Small intestine (tissue), 7 donors: ENCODE results near the gene ZNF536. TPM values are rescaled to one million over a fixed set of nuclear protein-coding genes. Genes with fewer than 3 reads are reported as not detected.

Source experiments
- DNase-seq, 2 donors: peaks; one replicate each; pipeline versions ENCODE4 v3.0.0 to v3.0.0-alpha.2; 2013
- FAIRE-seq: peaks from 2 replicates; lab custom pipeline; 2012; peaks lifted over from hg19 to GRCh38; lab: Jason Lieb, UNC
- H3K27ac ChIP-seq, 3 donors: one replicate each; pipeline ENCODE4 v1.5.1; 2013; ENCODE audit warnings: low read length in 2 of 3, mild to moderate bottlenecking in 2 of 3, control low read depth in 1 of 3, inconsistent platforms in 1 of 3, low read depth in 1 of 3, moderate library complexity in 1 of 3
- H3K27me3 ChIP-seq, 3 donors: one replicate each; pipeline ENCODE4 v1.6.1; 2013; ENCODE audit warnings: low read length in 3 of 3, inconsistent platforms in 1 of 3; ENCODE audit not compliant: control insufficient read depth in 3 of 3, insufficient read depth in 3 of 3
- H3K36me3 ChIP-seq, 3 donors: one replicate each; pipeline ENCODE4 v1.6.1; 2013; ENCODE audit warnings: low read length in 3 of 3, inconsistent platforms in 1 of 3, low read depth in 1 of 3, mild to moderate bottlenecking in 1 of 3, moderate library complexity in 1 of 3; ENCODE audit not compliant: control insufficient read depth in 3 of 3, insufficient read depth in 2 of 3
- H3K4me1 ChIP-seq, 3 donors: one replicate each; pipeline ENCODE4 v1.6.1; 2013; ENCODE audit warnings: low read length in 2 of 3, inconsistent platforms in 1 of 3, low read depth in 1 of 3, mild to moderate bottlenecking in 1 of 3, moderate library complexity in 1 of 3; ENCODE audit not compliant: control insufficient read depth in 3 of 3, insufficient read depth in 2 of 3
- H3K4me3 ChIP-seq, 3 donors: one replicate each; pipeline ENCODE4 v1.5.1; 2013; ENCODE audit warnings: low read length in 3 of 3, control low read depth in 1 of 3, inconsistent platforms in 1 of 3, low read depth in 1 of 3, mild to moderate bottlenecking in 1 of 3, moderate library complexity in 1 of 3
- H3K9me3 ChIP-seq, 2 donors: one replicate each; pipeline ENCODE4 v1.6.1; 2013; ENCODE audit warnings: low read depth in 1 of 2, low read length in 1 of 2; ENCODE audit not compliant: control insufficient read depth in 2 of 2, insufficient read depth in 1 of 2
- WGBS, 3 donors: extraction: QIAGEN DNeasy Blood & Tissue Kit; methylation state at CpG; one replicate each; pipeline ENCODE4 v1.1.7; 2013; 5-methylcytosine and 5-hydroxymethylcytosine counted together
- polyA plus RNA-seq, 4 donors: library from polyadenylated mRNA; stranded (reverse) in 3 of 4; unstranded in 1 of 4; fragments of 200-250 nt in 3 of 4; fragments of 120-200 nt in 1 of 4; gene quantifications; one replicate each; pipeline versions ENCODE4 v1.2.1 to v1.2.3, GENCODE V29; 2013
- donor health status: healthy with polysubstance abuse.
- donor health status: control.
- donor health status: control.
- donor health status: Bipolar disorder and iron deficiency.
- donor health status: healthy.

The ZNF536 gene
- polyA plus RNA-seq, 4 donors = 0.27 to 3.3 (median 0.98) TPM; not detected in 1

DNA sequence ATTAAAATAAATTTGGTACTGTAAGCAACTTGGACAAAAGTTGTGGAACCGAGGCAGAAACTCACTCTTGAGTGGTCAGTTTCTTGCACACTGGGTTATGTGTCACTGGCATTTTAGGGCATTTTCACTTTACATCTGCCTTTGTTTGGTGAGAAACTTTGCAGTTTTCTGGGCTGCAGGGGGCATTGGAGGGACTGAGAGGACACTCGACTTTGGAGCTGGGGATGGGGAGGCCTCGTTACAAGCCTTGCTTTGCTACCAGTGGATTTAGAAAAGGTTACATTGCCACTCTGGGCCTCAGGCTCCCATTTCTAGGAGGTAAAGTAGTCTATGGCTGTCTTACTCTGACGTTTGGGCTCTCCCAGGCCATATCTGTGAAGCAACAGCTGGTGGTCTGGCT is 41.9 kb upstream of the ZNF536 start:
- 44 to 64% (median 48%) methylated on average over 4 of the region's 4 CpGs for WGBS, 3 donors

DNA sequence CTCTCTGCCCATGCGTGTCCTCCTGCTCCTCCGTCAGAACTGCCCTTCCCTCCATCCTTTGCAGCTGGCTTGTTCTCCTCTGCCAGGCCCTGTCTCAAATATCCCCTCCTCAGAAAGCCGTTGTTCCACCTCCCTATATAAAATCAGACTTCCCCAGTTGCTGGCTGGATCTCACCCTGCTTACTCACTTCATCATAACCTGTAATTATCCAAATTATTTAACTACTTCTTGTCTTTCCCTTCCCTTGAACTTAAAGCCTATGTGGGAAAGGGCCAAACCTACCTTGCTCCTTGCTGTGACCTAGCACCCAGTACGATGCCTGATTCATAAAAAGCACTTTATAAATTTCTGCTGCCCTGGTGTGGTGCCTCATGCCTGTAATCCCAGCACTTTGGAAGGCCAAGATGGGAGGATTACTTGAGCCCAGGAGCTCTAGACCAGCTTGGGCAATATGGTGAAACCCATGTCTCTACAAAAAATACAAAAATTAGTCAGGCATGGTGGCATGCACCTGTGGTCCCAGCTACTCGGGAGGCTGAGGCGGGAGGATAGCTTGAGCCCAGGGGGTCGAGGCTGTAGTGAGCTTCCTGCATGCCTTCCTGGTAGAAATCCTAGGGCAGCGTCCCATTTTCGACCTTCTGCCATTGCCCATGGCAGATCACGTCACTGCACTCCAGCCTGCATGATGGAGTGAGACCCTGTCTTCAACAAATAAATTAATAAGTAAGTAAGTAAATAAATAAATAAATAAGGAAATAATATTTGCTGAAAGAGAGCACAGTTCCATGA is 39.5 kb upstream of the ZNF536 start:
- H3K27ac ChIP-seq = no peak overlapping the region
- H3K4me1 ChIP-seq = no peaks in the 10 kb centered on the region
- 81 to 84% (median 81%) methylated on average over 10 of the region's 10 CpGs for WGBS, 3 donors
- H3K9me3 ChIP-seq = no peaks in the 10 kb centered on the region
- DNase-seq (no peak), FAIRE-seq (no peak)
- H3K27me3 ChIP-seq = no peaks in the 10 kb centered on the region
- H3K4me3 ChIP-seq = no peak overlapping the region
- H3K36me3 ChIP-seq = no peaks in the 10 kb centered on the region

More for the DNA sequence above, 41.9 kb upstream of the ZNF536 start:
- Histone ChIP-seq H3K4me1 (no peaks in the 10 kb centered on the region), H3K4me3 (no peak overlapping the region), H3K27ac (no peak overlapping the region), H3K27me3 (no peaks in the 10 kb centered on the region), H3K36me3 (no peaks in the 10 kb centered on the region), H3K9me3 (no peaks in the 10 kb centered on the region)
- FAIRE-seq (no peak), DNase-seq (no peak)

DNA sequence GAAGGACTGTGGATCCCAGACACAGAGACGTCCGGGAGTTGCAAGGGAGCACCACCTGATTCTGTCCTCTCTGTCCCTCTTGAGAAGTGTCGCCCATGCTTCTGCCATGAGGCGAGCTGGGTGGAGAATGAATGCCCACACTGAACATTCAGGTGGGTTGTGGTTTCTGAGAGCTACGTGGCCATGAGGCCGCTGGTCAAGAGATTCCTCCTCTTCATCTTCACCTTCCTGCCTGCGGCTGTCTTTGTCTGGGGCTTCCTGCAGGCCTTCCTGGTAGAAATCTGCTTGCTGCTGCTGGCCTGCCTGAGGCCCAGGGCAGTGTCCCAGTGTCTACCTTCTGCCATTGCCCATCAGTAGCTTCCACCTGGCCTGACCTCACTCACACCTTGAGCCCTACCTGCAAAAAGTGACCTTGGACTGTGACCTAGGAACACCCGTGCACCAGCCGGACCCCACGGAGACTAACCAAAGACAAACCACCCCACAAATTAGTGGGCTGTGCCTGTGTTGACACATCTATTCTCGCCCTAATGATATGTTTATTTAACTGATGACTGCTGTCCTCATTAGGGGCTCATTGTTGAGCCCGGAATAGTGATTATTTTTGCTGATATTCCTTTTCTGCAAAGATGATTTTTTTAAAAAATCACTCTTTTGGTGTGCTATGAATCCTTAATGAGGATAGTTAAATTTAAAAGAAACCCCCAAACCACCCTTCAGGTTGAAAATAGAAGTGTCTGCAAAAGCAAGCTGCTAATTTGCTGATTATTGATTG is 38.7 kb upstream of the ZNF536 start:
- Histone ChIP-seq H3K4me1 (no peaks in the 10 kb centered on the region), H3K9me3 (no peaks in the 10 kb centered on the region), H3K27me3 (no peaks in the 10 kb centered on the region), H3K36me3 (no peaks in the 10 kb centered on the region), H3K27ac (no peak overlapping the region), H3K4me3 (no peak overlapping the region)
- DNase-seq = no peak
- no peak for FAIRE-seq
- WGBS, 3 donors = 68 to 77% (median 71%) methylated on average over 12 of the region's 12 CpGs

DNA sequence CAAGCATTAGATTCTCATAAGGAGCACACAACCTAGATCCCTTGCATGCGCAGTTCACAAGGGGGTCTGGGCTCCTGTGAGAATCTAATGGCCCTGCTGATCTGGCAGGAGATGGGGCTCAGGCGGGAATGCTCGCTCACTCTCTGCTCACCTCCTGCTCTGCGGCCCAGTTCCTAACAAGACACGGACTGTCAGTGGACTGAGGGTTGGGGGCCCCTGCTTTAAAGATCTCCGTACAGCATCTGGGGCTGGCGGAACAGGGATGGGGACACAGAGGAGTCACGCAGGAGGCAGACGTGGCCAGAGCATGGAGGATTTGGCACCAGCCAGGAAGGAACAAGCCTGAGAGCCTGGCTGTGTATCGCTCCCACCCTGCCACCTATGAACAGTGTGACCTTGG is 37.3 kb upstream of the ZNF536 start:
- H3K27ac ChIP-seq = no peak overlapping the region
- FAIRE-seq (no peak), DNase-seq (no peak)
- H3K4me1 ChIP-seq = no peaks in the 10 kb centered on the region
- no peak overlapping the region for H3K4me3 ChIP-seq
- 80 to 94% (median 88%) methylated on average over 9 to 10 of the region's 10 CpGs for WGBS, 3 donors
- no peaks in the 10 kb centered on the region for H3K36me3 ChIP-seq
- no peaks in the 10 kb centered on the region for H3K27me3 ChIP-seq
- no peaks in the 10 kb centered on the region for H3K9me3 ChIP-seq

DNA sequence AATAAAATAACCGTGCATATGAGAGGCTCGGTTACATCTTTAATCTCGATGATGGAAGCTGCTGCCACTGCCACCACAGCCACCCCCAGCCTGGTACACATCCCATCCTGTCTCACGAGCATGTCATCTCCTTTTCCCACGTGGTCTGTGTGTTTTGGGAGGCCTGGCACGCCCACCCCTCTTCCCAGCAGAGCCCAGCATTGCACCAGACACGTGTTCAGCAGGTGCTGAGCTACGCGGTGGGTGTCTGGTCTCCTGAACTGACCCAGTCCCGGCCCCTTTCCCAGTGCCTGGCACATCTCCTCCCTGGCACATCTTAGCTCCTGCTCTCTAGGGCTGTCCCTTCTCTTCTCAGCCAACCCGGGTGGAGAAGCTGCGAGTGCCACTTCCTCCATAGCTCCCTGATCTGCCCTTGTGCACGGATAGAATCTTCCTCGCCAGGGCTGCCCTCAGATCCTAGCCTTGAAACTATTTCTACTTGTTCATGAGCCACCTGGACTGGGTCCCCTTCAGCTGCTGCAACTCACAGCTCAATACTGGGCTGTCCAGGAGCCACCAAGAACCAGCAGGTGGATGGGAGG is 36.8 kb upstream of the ZNF536 start:
- Histone ChIP-seq H3K4me3 (no peak overlapping the region), H3K4me1 (no peaks in the 10 kb centered on the region), H3K36me3 (no peaks in the 10 kb centered on the region), H3K9me3 (no peaks in the 10 kb centered on the region), H3K27ac (no peak overlapping the region), H3K27me3 (no peaks in the 10 kb centered on the region)
- WGBS, 3 donors = 64 to 79% (median 68%) methylated on average over 14 of the region's 14 CpGs
- FAIRE-seq = no peak
- DNase-seq = no peak

DNA sequence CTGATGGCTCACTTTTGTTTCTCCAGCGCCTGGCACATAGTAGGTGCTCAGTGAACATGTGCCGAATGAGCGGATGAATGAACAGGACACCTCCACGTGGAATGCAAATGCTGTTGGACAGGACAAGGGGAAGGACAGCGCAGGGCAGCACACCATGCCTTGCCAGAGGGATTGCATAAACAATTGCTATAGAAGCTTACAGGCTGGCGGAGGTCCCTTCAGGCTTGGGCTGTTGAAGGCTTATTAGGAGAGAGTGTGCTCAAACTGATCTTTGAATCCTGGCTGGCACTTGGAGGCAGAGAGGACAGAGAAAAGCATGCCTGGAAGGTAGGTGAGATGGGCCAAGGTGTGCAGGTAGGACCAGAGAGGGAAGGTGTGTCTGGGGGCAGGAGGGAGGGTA is 35.9 kb upstream of the ZNF536 start:
- H3K4me1 ChIP-seq = no peaks in the 10 kb centered on the region
- 78 to 84% (median 80%) methylated on average over 6 of the region's 6 CpGs for WGBS, 3 donors
- no peaks in the 10 kb centered on the region for H3K9me3 ChIP-seq
- no peak for FAIRE-seq
- H3K27ac ChIP-seq = no peak overlapping the region
- H3K27me3 ChIP-seq = no peaks in the 10 kb centered on the region
- H3K36me3 ChIP-seq = no peaks in the 10 kb centered on the region
- DNase-seq = no peak
- no peak overlapping the region for H3K4me3 ChIP-seq

DNA sequence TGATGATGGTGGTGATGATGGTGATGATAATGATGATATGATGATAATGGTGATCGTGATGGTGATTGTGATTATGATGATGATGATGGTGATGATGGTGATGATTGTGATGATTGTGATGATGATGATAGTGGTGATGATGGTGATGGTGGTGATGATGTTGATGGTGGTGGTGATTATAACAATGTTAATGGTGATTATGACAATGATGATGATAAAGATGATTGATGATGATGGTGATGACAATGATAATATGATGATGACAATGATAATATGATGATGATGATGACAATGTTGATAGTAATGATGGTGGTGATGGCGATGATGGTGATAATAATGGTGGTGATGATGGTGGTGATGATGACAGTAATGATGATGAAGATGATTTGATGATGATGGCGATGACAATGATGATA is 34.1 kb upstream of the ZNF536 start:
- Histone ChIP-seq H3K27ac (no peak overlapping the region), H3K9me3 (no peaks in the 10 kb centered on the region), H3K36me3 (no peaks in the 10 kb centered on the region), H3K4me3 (no peak overlapping the region), H3K4me1 (no peaks in the 10 kb centered on the region), H3K27me3 (no peaks in the 10 kb centered on the region)
- 89 to 96% (median 93%) methylated on average over 3 of the region's 3 CpGs for WGBS, 3 donors
- FAIRE-seq (no peak), DNase-seq (no peak)

DNA sequence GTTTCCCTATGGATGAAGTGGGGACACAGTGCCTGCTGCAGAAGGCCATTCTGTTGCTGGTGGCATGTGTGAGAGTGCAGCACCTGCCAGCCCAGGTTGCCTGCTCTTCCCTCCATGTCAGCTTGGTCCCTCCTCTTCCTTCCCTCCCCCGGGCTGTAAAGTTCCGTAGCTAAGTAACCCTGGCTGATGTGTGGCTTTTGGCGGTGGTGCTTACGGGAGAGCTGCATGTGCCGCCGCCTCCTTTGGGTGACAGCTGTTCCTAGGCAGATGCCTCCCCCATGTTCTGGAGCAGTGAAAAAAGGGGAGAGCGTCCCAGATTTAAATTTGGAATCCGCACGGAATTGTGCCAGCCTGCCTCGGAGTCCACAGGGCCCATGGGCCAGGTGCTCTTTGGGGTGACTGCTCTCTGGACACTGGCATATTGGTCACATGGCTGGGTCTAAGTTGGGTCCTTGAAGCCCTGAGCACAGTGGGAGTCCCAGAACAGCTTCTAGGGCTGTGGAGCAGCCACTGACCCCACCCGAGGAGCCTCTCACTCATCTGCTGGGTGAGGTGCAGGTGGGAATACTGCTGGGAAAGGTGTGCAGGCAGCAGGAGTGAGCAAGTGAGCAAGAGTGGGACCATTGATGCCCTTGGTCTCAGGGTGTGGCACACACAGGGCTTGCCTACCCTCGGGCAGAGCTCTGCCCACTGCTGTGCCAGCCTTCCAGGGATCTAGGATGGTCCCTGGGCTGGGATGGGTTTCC is 33.1 kb upstream of the ZNF536 start:
- FAIRE-seq (no peak), DNase-seq (no peak)
- 83 to 88% (median 84%) methylated on average over 11 to 12 of the region's 12 CpGs for WGBS, 3 donors
- Histone ChIP-seq H3K9me3 (no peaks in the 10 kb centered on the region), H3K27ac (no peak overlapping the region), H3K4me3 (no peak overlapping the region), H3K27me3 (no peaks in the 10 kb centered on the region), H3K4me1 (no peaks in the 10 kb centered on the region), H3K36me3 (no peaks in the 10 kb centered on the region)
